ENCODE measurements around the gene MUC5AC.

- TF ChIP-seq CTCF (IDR thresholded peaks at IDR 0.05 in 8 of 11, conservative IDR thresholded peaks at IDR 0.05 in 3 of 11): no peak
- no peak for TF ChIP-seq POLR2A (IDR thresholded peaks at IDR 0.05)
Measured at GRCh38 chr11:1231396-1232020, 73.8 kb downstream of the MUC5AC start.
